ENCODE measurements around the gene ZNF195.
"Not testable (repeated sequence)": the region's sequence is repeated elsewhere in the genome, so short reads cannot be mapped to it uniquely, and the experiment has no call there.

Gene ZNF195

GRCh38 chr11:3402181-3402860 is 23.4 kb upstream of the ZNF195 start:
- not testable (repeated sequence) for DNase-seq

GRCh38 chr11:3401052-3401451 is 22.1 kb upstream of the ZNF195 start:
- DNase-seq = not testable (repeated sequence)

- DNase-seq = not testable (repeated sequence)
Observed at GRCh38 chr11:3398509-3398908, 19.6 kb upstream of the ZNF195 start.

- not testable (repeated sequence) for DNase-seq
Observed at GRCh38 chr11:3398106-3398505, 19.2 kb upstream of the ZNF195 start.

- not testable (repeated sequence) for DNase-seq
Observed at GRCh38 chr11:3397210-3397609, 18.3 kb upstream of the ZNF195 start.

- DNase-seq = not testable (repeated sequence)
Observed at GRCh38 chr11:3395468-3395867, 16.5 kb upstream of the ZNF195 start.

GRCh38 chr11:3394956-3395355 is 16.0 kb upstream of the ZNF195 start:
- DNase-seq = not testable (repeated sequence)

GRCh38 chr11:3393450-3393849 is 14.5 kb upstream of the ZNF195 start:
- not testable (repeated sequence) for DNase-seq

- no peak for DNase-seq
Observed at GRCh38 chr11:3382613-3383285, 3.8 kb upstream of the ZNF195 start.

- no peak for DNase-seq
Observed at GRCh38 chr11:3381794-3382193, 2.8 kb upstream of the ZNF195 start.

GRCh38 chr11:3380706-3381545 is 2.0 kb upstream of the ZNF195 start:
- DNase-seq = no peak

GRCh38 chr11:3375552-3375951 is 3.4 kb downstream of the ZNF195 start:
- no peak for DNase-seq

- no peak for DNase-seq
Observed at GRCh38 chr11:3370311-3370870, 8.6 kb downstream of the ZNF195 start.

- no peak for DNase-seq
Observed at GRCh38 chr11:3369366-3369765, 9.6 kb downstream of the ZNF195 start.

- no peak for DNase-seq
Observed at GRCh38 chr11:3368199-3368598, 10.7 kb downstream of the ZNF195 start.

GRCh38 chr11:3367221-3367620 is 11.7 kb downstream of the ZNF195 start:
- DNase-seq = no peak

GRCh38 chr11:3359092-3359824 is 19.7 kb downstream of the ZNF195 start:
- DNase-seq = no peak

GRCh38 chr11:3357994-3358676 is 20.8 kb downstream of the ZNF195 start:
- no peak for DNase-seq

GRCh38 chr11:3357302-3357701 is 21.6 kb downstream of the ZNF195 start:
- no peak for DNase-seq

GRCh38 chr11:3356858-3357257 is 22.1 kb downstream of the ZNF195 start:
- no peak for DNase-seq

GRCh38 chr11:3353066-3353465 is 25.9 kb downstream of the ZNF195 start:
- DNase-seq = no peak

GRCh38 chr11:3347127-3347526 is 31.8 kb downstream of the ZNF195 start:
- no peak for DNase-seq
